ENCODE measurements around the gene ATP8A2.
"Not testable (repeated sequence)": the region's sequence is repeated elsewhere in the genome, so short reads cannot be mapped to it uniquely, and the experiment has no call there.

The ATP8A2 gene

DNA sequence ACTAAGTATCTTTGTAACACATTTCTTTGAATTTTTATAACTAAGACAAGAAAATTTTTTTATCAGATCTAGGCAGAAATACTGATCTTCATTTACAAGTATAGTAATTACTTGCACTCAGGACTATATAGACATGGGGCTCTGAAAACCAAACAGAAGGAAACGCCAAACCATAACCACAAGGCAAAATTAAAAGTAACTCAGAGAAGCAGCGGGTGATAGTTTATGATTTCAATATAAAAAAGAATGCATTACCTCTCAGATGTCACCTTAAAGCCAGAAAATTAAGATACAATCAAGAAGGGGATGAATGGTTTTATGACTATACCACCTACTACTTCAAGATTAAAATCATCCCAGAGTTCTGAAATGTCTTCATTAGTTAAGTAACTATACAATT is 673.4 kb downstream of the ATP8A2 start:
- in situ Hi-C loops (cut with MboI; ENCODE audit: low pct_unique_long_range_greater_than_20kb, low sequenced_read_pairs), result no loop called here
- DNase-seq, result no peak

DNA sequence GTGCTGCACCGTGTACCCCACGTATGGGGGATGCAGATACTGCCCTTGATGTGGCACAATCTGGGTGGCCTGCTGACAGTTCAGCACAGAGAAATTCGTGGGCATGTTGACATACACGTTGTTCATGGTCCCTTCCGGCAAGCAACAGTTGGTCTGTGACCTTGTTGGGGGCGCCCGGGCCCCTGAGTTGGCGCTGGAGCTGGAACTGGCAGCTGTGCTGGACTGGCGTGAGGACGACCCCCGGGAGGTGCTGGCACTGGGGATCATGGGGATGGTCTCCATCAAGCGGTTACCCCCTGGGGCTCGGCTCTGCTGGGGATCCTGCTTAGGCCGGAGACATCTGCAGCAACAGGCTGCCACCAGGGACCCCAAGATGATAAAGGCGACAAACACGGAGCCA is 674.9 kb downstream of the ATP8A2 start:
- in situ Hi-C loops (cut with MboI; ENCODE audit: low pct_unique_long_range_greater_than_20kb, low sequenced_read_pairs), result no loop called here
- no peak for DNase-seq

DNA sequence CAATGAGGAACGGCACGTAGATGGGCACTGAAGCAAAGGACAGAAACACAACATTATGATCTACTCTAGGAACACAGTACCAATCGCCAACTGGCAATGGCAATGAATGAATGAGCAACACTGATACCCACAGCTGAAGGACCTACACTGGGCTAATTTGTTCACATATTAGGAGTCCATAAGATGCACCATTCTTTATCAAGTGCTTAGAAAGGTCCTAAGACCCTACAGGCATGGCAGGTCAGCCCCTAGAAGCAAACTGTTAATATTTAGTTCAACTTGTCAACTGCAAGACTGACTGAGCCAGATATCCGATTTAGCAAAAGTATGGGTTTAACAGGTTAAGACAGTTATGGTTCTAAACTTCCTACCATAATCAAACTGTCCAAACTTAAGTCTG is 675.3 kb downstream of the ATP8A2 start:
- in situ Hi-C loops (cut with MboI; ENCODE audit: low pct_unique_long_range_greater_than_20kb, low sequenced_read_pairs), result no loop called here

DNA sequence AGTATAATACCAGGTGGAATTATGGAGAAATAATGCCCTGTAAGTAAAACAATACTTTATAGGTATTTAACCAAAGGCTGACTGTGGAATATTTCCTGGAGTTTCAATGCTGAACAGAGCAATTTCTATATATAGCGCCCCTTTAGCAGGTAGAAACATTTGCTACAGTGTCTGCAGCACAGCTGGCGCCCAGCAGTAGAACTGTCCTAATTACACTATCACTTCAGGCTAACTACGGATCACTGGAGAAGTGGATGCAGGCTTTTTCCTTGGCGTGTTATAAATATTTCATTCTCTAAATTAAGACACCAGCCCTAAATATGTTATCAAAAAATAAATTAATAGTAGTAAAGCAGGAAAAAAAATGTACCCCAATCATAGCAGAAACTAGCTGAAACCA is 677.0 kb downstream of the ATP8A2 start:
- no peak for DNase-seq

More for the DNA sequence above, 675.3 kb downstream of the ATP8A2 start:
- no peak for DNase-seq

DNA sequence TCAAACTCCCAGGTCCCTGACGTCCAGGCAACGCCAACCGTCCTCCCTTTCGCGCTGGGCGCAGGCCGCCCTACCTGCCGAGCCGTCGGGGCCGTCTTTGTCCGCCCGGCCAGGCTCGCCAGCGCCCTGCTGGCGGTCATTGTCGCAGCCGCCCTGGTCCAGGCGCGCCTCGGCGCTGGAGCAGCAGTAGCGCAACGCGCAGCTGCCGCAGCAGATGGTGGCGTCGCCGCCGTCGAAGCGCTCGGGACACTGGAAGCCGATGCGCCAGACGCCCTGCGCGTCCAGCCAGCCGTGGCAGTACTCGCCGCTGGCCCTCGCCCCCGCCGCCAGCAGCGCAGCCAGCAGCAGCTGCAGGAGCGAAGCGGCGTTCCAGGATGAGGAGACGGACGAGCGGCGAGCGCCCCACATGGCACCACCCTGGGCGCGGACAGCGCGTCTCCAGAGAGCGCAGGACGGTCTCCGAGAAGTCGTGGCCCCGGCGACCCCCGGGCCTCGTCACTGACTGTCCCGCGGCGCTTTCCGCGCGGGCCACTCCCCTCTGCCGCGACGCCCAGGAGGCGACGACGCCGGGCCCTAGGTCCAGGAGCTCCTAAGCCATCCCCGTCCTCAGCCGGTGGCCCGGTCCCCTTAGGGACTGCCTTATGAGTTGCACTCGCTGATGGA is 678.9 kb downstream of the ATP8A2 start:
- in situ Hi-C loops (cut with MboI; ENCODE audit: low pct_unique_long_range_greater_than_20kb, low sequenced_read_pairs), result no loop called here
- no peak for DNase-seq

More for the DNA sequence above, 677.0 kb downstream of the ATP8A2 start:
- in situ Hi-C loops (cut with MboI; ENCODE audit: low pct_unique_long_range_greater_than_20kb, low sequenced_read_pairs), result no loop called here

DNA sequence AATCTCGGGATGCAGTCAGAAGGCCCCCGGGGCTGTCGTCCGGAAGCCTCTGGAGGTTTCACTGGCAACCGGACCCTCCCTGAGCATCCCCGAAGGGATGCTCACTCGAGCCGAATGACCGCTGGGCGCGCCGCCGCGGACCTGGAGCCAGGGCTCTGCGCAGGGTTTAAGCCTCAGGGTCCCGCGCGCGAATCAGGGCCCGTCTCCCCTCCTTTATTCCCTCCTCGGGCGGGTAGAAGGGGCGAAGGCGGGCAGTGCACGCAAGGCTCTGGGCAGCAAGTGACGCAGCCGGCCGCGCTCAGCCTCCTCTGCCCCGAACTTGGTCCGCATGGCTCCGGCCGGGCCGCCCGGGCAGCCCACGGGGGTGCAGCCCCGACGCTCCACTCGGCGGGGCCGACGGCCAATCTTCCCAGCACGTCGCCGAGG is 679.5 kb downstream of the ATP8A2 start:
- in situ Hi-C loops (cut with MboI; ENCODE audit: low pct_unique_long_range_greater_than_20kb, low sequenced_read_pairs), result no loop called here
- no peak for DNase-seq

DNA sequence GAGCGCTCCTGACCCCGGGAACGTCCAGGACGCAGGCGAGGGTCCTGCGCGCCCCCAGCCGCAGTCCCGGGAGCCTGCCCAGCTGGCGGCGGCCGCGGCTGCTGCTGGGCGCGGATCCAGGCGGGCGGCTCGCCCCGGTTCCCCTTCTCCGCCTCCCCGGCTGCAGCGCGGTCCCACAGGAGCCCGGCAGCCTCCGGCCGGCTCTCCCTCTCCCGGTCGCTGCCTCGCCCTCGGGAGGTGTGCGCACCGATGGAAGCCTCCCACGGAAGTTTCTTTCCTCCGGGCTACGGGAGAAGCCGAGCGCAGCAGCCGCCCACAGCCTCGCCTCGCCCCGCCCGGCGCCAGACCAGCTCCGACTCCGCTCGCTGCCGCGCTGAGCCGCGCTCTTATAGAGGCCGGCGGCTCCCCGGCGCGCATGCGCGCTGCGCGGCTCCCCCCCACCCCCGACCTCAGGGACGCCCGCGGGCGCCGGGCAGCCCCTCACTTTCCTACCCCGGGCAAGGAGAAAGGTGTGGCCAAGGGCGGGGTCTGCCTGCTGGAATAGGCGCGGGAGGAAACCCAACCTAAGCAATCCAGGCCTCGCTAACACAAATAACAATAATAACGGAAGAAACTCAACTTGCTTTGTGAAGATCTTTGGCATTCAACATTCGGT is 680.0 kb downstream of the ATP8A2 start, which contains the start of gene SHISA2:
TSS of gene SHISA2 (minus strand) at position 360 of the 655 bp plus-strand sequence. CDS start 1,041 bp downstream, outside the sequence.
- in situ Hi-C loops (cut with MboI; ENCODE audit: low pct_unique_long_range_greater_than_20kb, low sequenced_read_pairs), result no loop called here
- no peak for DNase-seq

DNA sequence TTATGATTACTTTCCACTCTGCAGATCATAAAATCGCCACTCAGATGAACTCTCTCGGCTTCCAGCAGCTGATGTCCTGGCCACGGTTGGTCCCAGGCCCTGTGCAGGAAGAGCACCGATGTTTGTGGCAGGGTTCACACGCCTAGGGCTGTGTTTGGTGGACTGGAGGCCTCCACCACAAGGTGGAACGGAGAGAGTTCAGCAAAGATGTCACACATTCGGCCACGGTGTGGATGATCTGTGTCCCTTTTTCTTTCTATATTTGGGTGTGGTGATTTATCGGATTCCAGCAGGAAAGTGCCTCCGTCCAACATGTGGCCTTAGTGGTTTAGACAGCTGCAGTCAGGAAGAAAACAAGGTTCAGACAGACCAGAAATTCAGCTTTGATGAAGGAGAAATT is 680.6 kb downstream of the ATP8A2 start:
- DNase-seq, result no peak
- in situ Hi-C loops (cut with MboI; ENCODE audit: low pct_unique_long_range_greater_than_20kb, low sequenced_read_pairs), result no loop called here

DNA sequence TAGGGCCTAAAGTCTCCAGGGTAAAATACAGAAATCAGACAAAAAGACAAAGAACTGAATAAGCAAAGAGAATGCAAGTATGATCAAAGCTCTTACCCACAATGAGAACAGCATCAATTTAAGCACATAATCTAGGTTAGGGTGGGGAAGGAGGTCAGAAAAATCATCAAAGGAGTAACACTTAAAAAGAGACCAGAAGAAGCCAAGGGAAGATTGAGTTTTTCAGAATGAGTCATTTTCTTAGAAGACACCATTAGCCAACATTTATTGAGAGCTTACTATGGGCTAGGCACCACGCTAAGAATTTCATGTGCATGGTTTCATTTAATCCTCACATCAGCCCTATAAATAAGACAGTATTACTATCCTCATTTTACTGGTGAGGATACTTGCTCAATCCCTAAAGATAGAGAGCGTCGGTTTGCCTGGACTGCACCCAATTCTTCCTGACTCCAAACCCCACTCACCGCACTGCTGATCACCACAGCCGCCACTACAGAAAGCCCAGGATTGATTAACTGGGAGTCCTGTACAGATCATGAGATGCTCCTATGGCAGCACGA is 681.7 kb downstream of the ATP8A2 start:
- in situ Hi-C loops (cut with MboI; ENCODE audit: low pct_unique_long_range_greater_than_20kb, low sequenced_read_pairs), result no loop called here

DNA sequence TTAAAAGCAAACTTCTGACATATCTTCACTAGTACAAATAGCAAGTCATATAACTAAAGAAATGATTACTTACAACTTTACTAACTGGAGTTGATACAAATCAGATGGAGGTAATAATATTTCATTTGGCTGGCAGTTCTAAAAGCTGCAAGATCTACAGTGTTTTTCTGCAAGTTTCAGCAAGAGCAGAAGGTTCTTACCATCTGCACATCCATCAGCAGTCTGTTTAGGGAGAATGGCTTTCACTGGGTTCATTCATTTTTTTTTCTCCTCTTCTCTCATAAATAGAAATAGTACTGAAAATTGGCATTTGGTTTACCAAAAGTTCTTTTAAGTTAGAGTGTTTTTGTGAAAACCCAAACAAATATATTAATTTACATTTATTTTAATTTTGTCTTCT is 683.1 kb downstream of the ATP8A2 start:
- no peak for DNase-seq

More for the DNA sequence above, 681.7 kb downstream of the ATP8A2 start:
- no peak for DNase-seq

DNA sequence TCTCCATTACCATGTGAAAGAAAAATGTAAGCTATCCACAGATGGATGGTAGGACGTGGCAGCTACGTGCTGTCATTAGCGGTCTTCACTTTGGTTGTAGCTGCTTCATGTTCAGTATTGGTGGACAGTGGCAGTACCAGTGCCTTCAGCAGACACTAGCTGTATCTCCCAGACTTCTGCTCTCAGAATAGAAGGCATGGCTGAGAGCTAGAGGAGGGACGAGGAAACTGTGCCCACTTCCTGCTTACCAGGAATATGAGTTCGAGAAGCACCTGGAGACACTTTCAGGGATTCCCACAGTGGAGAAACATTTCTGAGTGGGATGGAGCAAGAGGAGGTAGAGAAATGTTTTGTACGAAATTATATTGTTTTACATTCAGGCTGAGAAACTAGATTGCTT is 686.9 kb downstream of the ATP8A2 start:
- no peak for DNase-seq
- in situ Hi-C loops (cut with MboI; ENCODE audit: low pct_unique_long_range_greater_than_20kb, low sequenced_read_pairs), result no loop called here

More for the DNA sequence above, 683.1 kb downstream of the ATP8A2 start:
- in situ Hi-C loops (cut with MboI; ENCODE audit: low pct_unique_long_range_greater_than_20kb, low sequenced_read_pairs), result no loop called here

DNA sequence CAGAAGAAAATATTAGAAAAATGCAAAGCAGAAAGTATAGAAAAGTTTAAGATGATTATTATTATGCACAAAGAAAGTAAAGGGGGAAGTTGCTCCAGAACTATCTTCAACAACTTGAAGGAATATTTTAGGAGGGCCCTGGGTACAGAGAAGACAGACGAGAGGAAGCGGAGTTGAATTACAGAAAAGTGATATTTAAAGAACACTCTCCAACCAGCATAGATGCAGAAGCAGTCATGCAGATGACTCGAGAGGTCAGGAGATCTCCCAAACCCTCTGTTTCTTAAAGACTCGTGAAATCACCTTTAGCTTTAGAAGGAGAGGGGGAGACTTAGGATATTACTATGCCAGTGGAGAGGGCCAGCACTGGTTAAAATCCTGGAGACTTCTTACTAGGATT is 688.6 kb downstream of the ATP8A2 start:
- DNase-seq, result no peak
- in situ Hi-C loops (cut with MboI; ENCODE audit: low pct_unique_long_range_greater_than_20kb, low sequenced_read_pairs), result no loop called here

DNA sequence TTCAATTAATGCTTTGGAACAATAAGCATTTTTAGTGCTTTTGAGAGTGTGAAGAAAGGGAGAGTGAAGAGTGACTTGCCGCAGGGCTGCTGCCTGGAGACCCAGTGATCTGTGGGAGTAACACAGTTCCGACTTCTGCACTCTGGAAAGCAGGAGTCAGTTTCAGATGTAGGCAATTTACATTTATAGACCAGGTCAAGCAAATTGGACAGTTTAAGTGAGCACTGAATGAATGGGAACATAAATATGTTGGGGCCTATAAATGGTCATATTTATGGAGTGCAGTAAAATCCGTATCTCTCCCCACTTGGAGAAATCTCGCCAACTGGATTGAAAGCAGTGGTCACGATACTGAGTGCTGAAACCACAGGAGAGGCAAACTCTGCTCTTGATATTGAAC is 689.5 kb downstream of the ATP8A2 start:
- DNase-seq, result no peak
- in situ Hi-C loops (cut with MboI; ENCODE audit: low pct_unique_long_range_greater_than_20kb, low sequenced_read_pairs), result no loop called here

DNA sequence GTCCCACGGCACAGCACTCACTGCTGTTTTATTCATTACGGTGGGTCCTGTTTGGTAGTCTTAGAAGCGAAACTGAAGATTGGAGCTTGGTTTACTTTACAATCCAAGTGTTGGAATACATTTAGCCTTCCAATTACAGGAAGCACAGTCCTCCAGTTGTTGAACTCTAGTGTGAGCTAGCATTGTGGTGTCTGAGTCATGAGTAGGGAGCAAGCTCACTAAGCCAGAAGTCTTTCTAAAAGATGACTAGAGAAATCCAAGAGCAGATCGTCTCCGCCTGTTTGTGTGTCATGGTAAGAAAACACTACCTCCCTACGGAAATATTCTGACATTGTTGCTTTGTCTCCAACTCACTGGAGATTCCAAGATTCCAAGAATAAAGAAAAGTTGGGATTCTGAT is 690.2 kb downstream of the ATP8A2 start:
- in situ Hi-C loops (cut with MboI; ENCODE audit: low pct_unique_long_range_greater_than_20kb, low sequenced_read_pairs), result no loop called here
- no peak for DNase-seq

DNA sequence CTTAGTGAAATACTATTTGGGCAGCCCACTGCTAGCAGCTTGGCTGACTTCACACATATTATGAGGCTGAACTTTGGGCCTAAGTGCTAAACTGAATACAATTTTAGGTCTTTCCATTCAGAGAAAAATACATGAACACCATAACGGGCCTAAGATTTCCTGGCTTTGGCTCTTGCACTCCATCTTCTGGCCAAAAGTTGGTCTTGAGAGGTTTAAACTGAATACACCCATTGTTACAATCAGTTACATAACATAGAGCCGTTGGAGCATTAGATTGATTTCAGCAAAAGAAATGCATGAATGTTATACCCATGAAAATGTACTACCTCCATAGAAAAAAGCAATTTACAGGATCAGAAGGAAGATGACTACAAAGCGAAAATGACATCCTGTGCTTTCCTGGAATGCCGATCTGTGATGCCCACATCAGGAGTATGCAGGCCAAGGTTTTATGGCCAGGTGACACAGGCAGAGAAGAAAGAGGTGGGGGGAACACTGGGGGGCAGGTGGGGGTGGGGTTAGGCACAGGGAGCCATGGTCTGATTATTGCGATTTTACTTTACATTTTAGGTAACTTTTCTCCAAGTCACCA is 691.2 kb downstream of the ATP8A2 start:
- in situ Hi-C loops (cut with MboI; ENCODE audit: low pct_unique_long_range_greater_than_20kb, low sequenced_read_pairs), result no loop called here
- peak; percentile 26 for DNase-seq

DNA sequence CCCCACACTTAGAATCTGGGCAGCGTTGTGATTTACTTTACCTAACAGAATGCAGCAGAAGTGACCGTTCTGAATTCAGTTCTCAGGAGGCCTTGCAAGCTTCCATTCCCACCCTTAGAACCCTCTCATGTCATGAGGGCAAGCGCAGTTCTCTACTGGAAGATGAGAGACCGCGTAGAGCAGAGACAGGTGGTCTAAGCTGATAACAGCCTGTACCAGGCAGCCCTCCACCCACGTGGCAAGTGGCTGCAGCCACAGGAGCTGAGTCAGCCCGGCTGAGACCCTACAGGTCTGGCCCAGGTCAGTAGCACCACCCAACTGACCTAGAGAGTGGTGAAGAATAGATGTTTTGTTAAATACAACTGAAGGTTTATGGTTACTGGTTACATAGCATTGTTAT is 694.7 kb downstream of the ATP8A2 start:
- DNase-seq; in situ Hi-C loops (cut with MboI; ENCODE audit: low pct_unique_long_range_greater_than_20kb, low sequenced_read_pairs): not testable (repeated sequence)

DNA sequence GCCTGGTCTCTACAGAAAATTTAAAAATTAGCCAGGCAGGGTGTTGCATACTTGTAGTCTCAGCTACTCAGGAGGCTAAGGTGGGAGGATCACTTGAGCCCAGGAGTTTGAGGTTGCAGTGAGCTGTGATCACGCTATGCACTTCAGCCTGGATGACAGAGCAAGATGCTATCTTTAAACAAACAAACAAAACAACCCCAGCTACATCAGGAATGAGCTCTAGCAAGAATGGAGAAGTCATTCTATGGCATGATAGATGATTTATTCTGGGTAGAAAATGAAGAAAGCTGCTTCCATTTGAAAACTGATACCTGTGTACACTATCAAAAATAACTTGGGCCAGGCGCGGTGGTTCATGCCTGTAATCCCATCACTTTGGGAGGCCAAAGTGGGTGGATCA is 695.8 kb downstream of the ATP8A2 start:
- DNase-seq, result no peak
- in situ Hi-C loops (cut with MboI; ENCODE audit: low pct_unique_long_range_greater_than_20kb, low sequenced_read_pairs), result no loop called here

DNA sequence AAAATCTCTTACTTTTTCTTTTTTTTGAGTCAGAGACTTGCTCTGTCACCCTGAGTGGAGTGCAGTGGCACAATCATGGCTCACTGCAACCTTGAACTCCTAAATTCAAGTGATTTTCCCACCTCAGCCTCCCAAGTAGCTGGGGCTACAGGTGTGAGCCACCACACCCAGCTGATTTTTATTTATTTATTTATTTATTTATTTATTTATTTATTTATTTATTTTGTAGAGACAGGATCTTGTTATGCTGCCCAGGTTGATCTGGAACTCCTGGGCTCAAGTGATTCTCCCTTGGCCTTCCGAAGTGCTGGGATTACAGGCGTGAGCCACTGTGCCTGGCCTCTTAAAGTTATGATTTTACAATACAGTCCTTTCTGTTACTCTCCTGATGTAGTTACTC is 696.6 kb downstream of the ATP8A2 start:
- DNase-seq, result not testable (repeated sequence)

DNA sequence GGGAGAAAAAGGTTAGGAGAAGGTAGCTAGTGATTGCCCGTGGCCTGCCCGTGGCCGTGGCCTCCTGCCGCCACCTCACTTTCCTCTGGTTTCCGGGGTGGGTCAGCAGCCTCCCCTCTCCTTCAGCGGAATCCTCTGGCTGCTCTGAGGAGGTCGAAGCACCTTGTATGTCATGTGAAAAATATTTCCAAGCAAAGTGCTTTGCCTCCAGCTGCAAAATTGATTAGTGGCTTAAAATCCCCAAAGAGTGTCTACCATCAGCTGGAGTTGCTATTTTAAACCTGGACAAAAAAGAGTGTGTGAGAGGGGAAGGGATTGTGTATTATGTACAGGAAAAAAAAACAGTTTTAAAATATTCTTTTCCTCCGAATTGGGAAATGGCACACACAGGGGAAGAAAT is 697.9 kb downstream of the ATP8A2 start:
- in situ Hi-C loops (cut with MboI; ENCODE audit: low pct_unique_long_range_greater_than_20kb, low sequenced_read_pairs), result not testable (repeated sequence)

More for the DNA sequence above, 696.6 kb downstream of the ATP8A2 start:
- in situ Hi-C loops (cut with MboI; ENCODE audit: low pct_unique_long_range_greater_than_20kb, low sequenced_read_pairs), result not testable (repeated sequence)

DNA sequence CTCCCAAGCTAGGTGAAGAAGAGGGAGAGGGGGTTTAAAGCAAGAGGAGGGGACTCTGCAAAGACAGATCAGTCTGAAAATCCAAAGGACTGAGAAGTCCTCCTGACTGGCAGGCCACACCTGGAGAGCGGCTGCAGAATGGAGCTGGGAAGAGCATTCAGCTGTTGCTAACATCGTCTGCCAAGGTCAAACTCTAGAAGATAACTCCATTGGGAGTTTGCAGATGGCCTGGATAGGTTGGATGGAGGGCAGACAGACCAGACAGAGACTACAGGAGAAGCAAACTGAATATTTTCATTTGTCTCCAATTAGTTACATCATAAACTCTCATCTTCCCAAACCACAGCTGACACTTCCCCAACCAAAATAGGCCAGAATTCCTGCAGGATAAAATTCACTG is 699.9 kb downstream of the ATP8A2 start:
- in situ Hi-C loops (cut with MboI; ENCODE audit: low pct_unique_long_range_greater_than_20kb, low sequenced_read_pairs), result no loop called here

More for the DNA sequence above, 697.9 kb downstream of the ATP8A2 start:
- DNase-seq, result not testable (repeated sequence)

More for the DNA sequence above, 699.9 kb downstream of the ATP8A2 start:
- no peak for DNase-seq

Data from KBM-7 (cell line).